ENCODE results near the gene TMEM256. TPM values are rescaled to one million over a fixed set of nuclear protein-coding genes. Genes with fewer than 3 reads are reported as not detected.

TMEM256 gene
- total RNA-seq, 1 experiment from 2014 or later = 151 TPM

GRCh38 chr17:7361906-7362305, 42.0 kb downstream of the TMEM256 start:
- no peaks in the 10 kb centered on the region for H3K9me3 Mint-ChIP-seq
- no peak for TF ChIP-seq CTCF (conservative IDR thresholded peaks at IDR 0.05)
- H3K27me3 Mint-ChIP-seq (ENCODE audit: low read depth) = peaks cover 6% of the 10 kb centered on the region; the same call in 1 of the 2 replicates

More at GRCh38 chr17:7361906-7362305, 42.0 kb downstream of the TMEM256 start:
- no peaks in the 10 kb centered on the region for H3K79me2 ChIP-seq (ENCODE audit: insufficient read depth, low read length)
- no peak overlapping the region for H2BK5ac ChIP-seq (ENCODE audit: insufficient read length, low read length)
- H3K23ac ChIP-seq (ENCODE audit: insufficient read length, low read depth, low read length) = no peak overlapping the region
- H3K56ac ChIP-seq (ENCODE audit: insufficient read length, low read depth, low read length) = no peak overlapping the region
- no peak overlapping the region for H3K14ac ChIP-seq (ENCODE audit: insufficient read depth, low read length)
- no peaks in the 10 kb centered on the region for H3K9me3 ChIP-seq (ENCODE audit: control insufficient read depth, low read depth, low read length)
- H2BK12ac ChIP-seq (ENCODE audit: insufficient read length, low read depth, low read length) = no peak overlapping the region
- H3K4me3 Mint-ChIP-seq = no peak overlapping the region
- H3K9ac ChIP-seq (ENCODE audit: extremely low read depth, insufficient read length, low read length) = no peak overlapping the region
- no peak overlapping the region for H2AFZ ChIP-seq (ENCODE audit: low read length)
- no peaks in the 10 kb centered on the region for H3K27me3 ChIP-seq (ENCODE audit: insufficient read depth, low read length)
- no peak overlapping the region for H2AK5ac ChIP-seq (ENCODE audit: insufficient read length, low read length)
- H3K4me2 ChIP-seq (ENCODE audit: insufficient read depth, insufficient read length, low read length) = no peak overlapping the region
- no peak overlapping the region for H2BK20ac ChIP-seq (ENCODE audit: low read depth, low read length, poor library complexity, severe bottlenecking)
- peaks cover 1% of the 10 kb centered on the region; the same call in 1 of the 2 replicates for H3K4me1 ChIP-seq (ENCODE audit: insufficient read depth, low read length)
- H2BK15ac ChIP-seq (ENCODE audit: low read depth, low read length) = no peak overlapping the region
- H3K27ac ChIP-seq (ENCODE audit: insufficient read length, low read depth, low read length) = no peak overlapping the region
- no peaks in the 10 kb centered on the region for H3K23me2 ChIP-seq (ENCODE audit: insufficient read length, low read depth, low read length, poor library complexity, severe bottlenecking)
- DNase-seq = no peak
- H3K18ac ChIP-seq (ENCODE audit: insufficient read length, low read depth, low read length) = no peak overlapping the region
- no peaks in the 10 kb centered on the region for H3K36me3 Mint-ChIP-seq (ENCODE audit: insufficient read depth in 1 of 3, low read depth in 3 of 3)
- H3K4me1 Mint-ChIP-seq = peaks cover 3 to 5% of the 10 kb centered on the region in 2 experiments; a peak in 3 of 4 replicates
- H4K8ac ChIP-seq (replicated peaks; ENCODE audit: insufficient read length, low read depth, low read length) = no peak overlapping the region
- no peak overlapping the region; a peak in 1 of 7 replicates for H3K27ac Mint-ChIP-seq
- no peak overlapping the region for H3T11ph ChIP-seq (ENCODE audit: low read length)
- no peaks in the 10 kb centered on the region for H3K79me1 ChIP-seq (ENCODE audit: insufficient read depth, low read depth, low read length, poor library complexity, severe bottlenecking)
- no CpG with 5 or more reads among the region's 3 CpGs for WGBS (ENCODE audit: extremely low coverage, insufficient read length, low lambda C conversion rate)
- H4K5ac ChIP-seq (ENCODE audit: insufficient read length, low read depth, low read length) = no peak overlapping the region
- H4K91ac ChIP-seq (ENCODE audit: insufficient read length, low read depth, low read length) = no peak overlapping the region
- no peak overlapping the region for H2BK120ac ChIP-seq (ENCODE audit: low read depth, low read length, poor library complexity, severe bottlenecking)
- no peaks in the 10 kb centered on the region for H4K20me1 ChIP-seq (ENCODE audit: control insufficient read depth, insufficient read depth, insufficient read length)
- no peak overlapping the region for H3K4ac ChIP-seq (ENCODE audit: low read depth, low read length)

Measured in H9 (cell line).